GM18508 (cell line): ENCODE measurements around the gene AFG3L2.

ENCODE experiments used
- ATAC-seq: cut with Tn5 transposase; IDR thresholded peaks from one replicate; pipeline ENCODE4 v1.9.1; 2021; ENCODE audit warnings: moderate number of reproducible peaks; ENCODE audit not compliant: insufficient read depth, unreplicated experiment

Gene AFG3L2

GRCh38 chr18:12283256-12283655 is 93.8 kb downstream of the AFG3L2 start:
- no peak for ATAC-seq

GRCh38 chr18:12282442-12283039 is 94.5 kb downstream of the AFG3L2 start:
- ATAC-seq: no peak

DNA sequence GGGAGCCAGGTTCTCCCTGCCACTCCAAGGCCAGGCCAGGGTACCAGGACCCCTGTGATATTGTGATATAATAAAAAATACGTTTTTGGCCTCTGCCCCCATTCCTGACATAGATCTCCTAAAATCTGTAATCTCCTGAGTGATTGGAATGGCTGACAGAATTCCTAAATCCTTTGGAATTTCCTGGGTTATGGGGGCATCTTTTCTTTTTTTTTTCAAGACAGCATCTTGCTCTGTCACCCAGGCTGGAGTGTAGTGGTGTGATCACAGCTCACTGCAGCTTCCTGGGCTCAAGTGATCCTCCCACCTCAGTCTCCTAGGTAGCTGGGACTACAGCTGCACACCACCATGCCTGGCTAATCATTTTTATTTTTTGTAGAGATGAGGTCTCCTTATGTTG is 95.2 kb downstream of the AFG3L2 start:
- no peak for ATAC-seq

- ATAC-seq: no peak
Measured at GRCh38 chr18:12279781-12280531, 97.1 kb downstream of the AFG3L2 start.
